Measurements from ENCODE around the gene EMX1.

Gene EMX1

GRCh38 chr2:72917138-72917876 is at the start of gene EMX1:
EMX1 (plus strand) TSS chr2:72917519; CDS start chr2:72917853, 334 bp downstream.
- H3K4me3 ChIP-seq (ENCODE audit: low read length): peak within 1 kb of the TSS; percentile 34
- DNase-seq (ENCODE audit: low read depth): peak; percentile 85
- no peak for TF ChIP-seq CTCF (IDR thresholded peaks at IDR 0.05; ENCODE audit: insufficient read depth, low read depth, low read length, missing control alignments)

- DNase-seq (ENCODE audit: low read depth): no peak
- no peak for TF ChIP-seq CTCF (IDR thresholded peaks at IDR 0.05; ENCODE audit: insufficient read depth, low read depth, low read length, missing control alignments)
- H3K4me3 ChIP-seq (ENCODE audit: low read length): no peak overlapping the region
These were observed 46.3 kb upstream of the EMX1 start for GRCh38 chr2:72871060-72871459.

- no peak for DNase-seq (ENCODE audit: low read depth)
- no peak for TF ChIP-seq CTCF (IDR thresholded peaks at IDR 0.05; ENCODE audit: insufficient read depth, low read depth, low read length, missing control alignments)
- no peak overlapping the region for H3K4me3 ChIP-seq (ENCODE audit: low read length)
These were observed 45.4 kb upstream of the EMX1 start for GRCh38 chr2:72871880-72872279.

- no peak overlapping the region for H3K4me3 ChIP-seq (ENCODE audit: low read length)
- peak; percentile 59 for DNase-seq (ENCODE audit: low read depth)
- TF ChIP-seq CTCF (IDR thresholded peaks at IDR 0.05; ENCODE audit: insufficient read depth, low read depth, low read length, missing control alignments): no peak
These were observed 33.9 kb upstream of the EMX1 start for GRCh38 chr2:72883356-72883962.

- no peak for TF ChIP-seq CTCF (IDR thresholded peaks at IDR 0.05; ENCODE audit: insufficient read depth, low read depth, low read length, missing control alignments)
These were observed 30.8 kb upstream of the EMX1 start for GRCh38 chr2:72886505-72887031.

GRCh38 chr2:72887032-72887739 is 30.1 kb upstream of the EMX1 start, which contains the start of gene SPR:
SPR (plus strand) TSS chr2:72887408; CDS start chr2:72887433, 25 bp downstream.
- no peak for TF ChIP-seq CTCF (IDR thresholded peaks at IDR 0.05; ENCODE audit: insufficient read depth, low read depth, low read length, missing control alignments)
- peak; percentile 77 for DNase-seq (ENCODE audit: low read depth)
- H3K4me3 ChIP-seq (ENCODE audit: low read length): peak within 1 kb of the TSS; percentile 68

More at GRCh38 chr2:72886505-72887031, 30.8 kb upstream of the EMX1 start:
- peak overlapping the region; percentile 68 for H3K4me3 ChIP-seq (ENCODE audit: low read length)
- DNase-seq (ENCODE audit: low read depth): peak; percentile 52

All from epithelial cell of esophagus (primary cell).